GM12874 (cell line): ENCODE results near the gene ISM1.

Experiments
- CTCF ChIP-seq: IDR thresholded peaks from 2 replicates; pipeline ENCODE4 v1.5.1; 2011; ENCODE audit warnings: low read depth, mild to moderate bottlenecking, control low read depth, low read length, moderate library complexity; ENCODE audit not compliant: insufficient read depth

ISM1 gene

GRCh38 chr20:13288357-13288756 lies 67.3 kb downstream of the ISM1 start:
- TF ChIP-seq CTCF, result no peak

GRCh38 chr20:13289031-13289430 lies 68.0 kb downstream of the ISM1 start:
- no peak for TF ChIP-seq CTCF

- no peak for TF ChIP-seq CTCF
These were observed 69.7 kb downstream of the ISM1 start for GRCh38 chr20:13290724-13291123.

- no peak for TF ChIP-seq CTCF
These were observed 70.1 kb downstream of the ISM1 start for GRCh38 chr20:13291157-13291556.

- no peak for TF ChIP-seq CTCF
These were observed 71.3 kb downstream of the ISM1 start for GRCh38 chr20:13292201-13292885.

- no peak for TF ChIP-seq CTCF
These were observed 73.4 kb downstream of the ISM1 start for GRCh38 chr20:13294522-13294921.

GRCh38 chr20:13295637-13296036 lies 74.6 kb downstream of the ISM1 start:
- no peak for TF ChIP-seq CTCF

GRCh38 chr20:13296070-13296469 lies 75.0 kb downstream of the ISM1 start:
- no peak for TF ChIP-seq CTCF
